PC-9 (cell line): ENCODE results near the gene ACSS2. TPM values are rescaled to one million over a fixed set of nuclear protein-coding genes. Genes with fewer than 3 reads are reported as not detected.

Source experiments
- BruUV-seq: library from RNA; stranded (reverse); fragments of 400-500 nt; replicated peaks from 2 replicates; lab custom pipeline; 2021; lab: Mats Ljungman, UMichigan
- CTCF ChIA-PET: fragments of 300-600 bp; sonication (Branson Sonifier 250); formaldehyde crosslinking; loops from one replicate; lab custom pipeline; 2022; ENCODE audit warnings: antibody characterized with exemption; lab: Charles Lee
- POLR2A ChIA-PET: fragments of 300-600 bp; sonication (Branson Sonifier 250); formaldehyde crosslinking; loops from one replicate; lab custom pipeline; 2022; ENCODE audit warnings: antibody characterized with exemption; ENCODE audit not compliant: unreplicated experiment; lab: Charles Lee
- DNase-seq, 2 experiments: peaks; one replicate each; pipeline versions ENCODE4 v3.0.0 to v3.0.0-alpha.2; 2015 to 2022; ENCODE audit warnings: mixed read lengths in 1 of 2
- H2AFZ ChIP-seq: fragments of 200-600 bp; sonication (generic); 2 replicates; pipeline ENCODE4 v1.8.1; 2017; ENCODE audit warnings: antibody characterized with exemption
- H3F3A ChIP-seq: fragments of 200-600 bp; sonication (generic); 2 replicates; pipeline ENCODE4 v1.8.1; 2017; ENCODE audit warnings: antibody characterized with exemption, mild to moderate bottlenecking, low read depth; ENCODE audit not compliant: insufficient read depth
- H3K27ac ChIP-seq: fragments of 200-600 bp; sonication (generic); 2 replicates; pipeline ENCODE4 v1.6.1; 2016; ENCODE audit warnings: mixed run types
- H3K27me3 ChIP-seq: fragments of 200-600 bp; sonication (generic); 2 replicates; pipeline ENCODE4 v1.6.1; 2016; ENCODE audit warnings: low read depth, mixed run types; ENCODE audit not compliant: insufficient read depth
- H3K36me3 ChIP-seq: fragments of 200-600 bp; sonication (generic); 2 replicates; pipeline ENCODE4 v1.6.1; 2016; ENCODE audit warnings: low read depth, mixed run types
- H3K4me1 ChIP-seq: fragments of 200-600 bp; sonication (generic); replicated peaks from 2 replicates; pipeline ENCODE4 v1.6.1; 2016; ENCODE audit warnings: mixed run types; ENCODE audit not compliant: insufficient read depth
- H3K4me2 ChIP-seq: fragments of 200-600 bp; sonication (generic); 2 replicates; pipeline ENCODE4 v1.6.1; 2017; ENCODE audit warnings: mixed run types
- H3K4me3 ChIP-seq: fragments of 200-600 bp; sonication (generic); 2 replicates; pipeline ENCODE4 v1.6.1; 2016; ENCODE audit warnings: mixed run types
- H3K79me2 ChIP-seq: fragments of 200-600 bp; sonication (generic); 2 replicates; pipeline ENCODE4 v1.6.1; 2017; ENCODE audit warnings: low read depth, mixed run types
- H3K9me2 ChIP-seq: fragments of 200-600 bp; sonication (generic); 2 replicates; pipeline ENCODE4 v1.8.1; 2017; ENCODE audit warnings: mild to moderate bottlenecking; ENCODE audit not compliant: insufficient read depth
- H3K9me3 ChIP-seq: fragments of 200-600 bp; sonication (generic); 2 replicates; pipeline ENCODE4 v1.8.1; 2016; ENCODE audit warnings: low read depth; ENCODE audit not compliant: insufficient read depth
- H4K20me1 ChIP-seq: fragments of 200-600 bp; sonication (generic); 2 replicates; pipeline ENCODE4 v1.8.1; 2017; ENCODE audit not compliant: insufficient read depth
- CTCF ChIP-seq: fragments of 200-600 bp; sonication (generic); conservative IDR thresholded peaks from 2 replicates; pipeline ENCODE4 v1.6.1; 2017; ENCODE audit warnings: mixed run types, antibody characterized with exemption, mild to moderate bottlenecking, moderate library complexity
- EZH2 ChIP-seq: fragments of 200-600 bp; sonication (generic); IDR thresholded peaks from 2 replicates; pipeline ENCODE4 v1.8.0; 2017; ENCODE audit warnings: antibody characterized with exemption, low read depth
- intact Hi-C: fragments of 100-400 bp; cut with micrococcal nuclease; formaldehyde crosslinking; loops from one replicate; pipeline ENCODE4 v1.10.0; 2022; ENCODE audit not compliant: unreplicated experiment
- total RNA-seq: library from RNA; stranded (reverse); gene quantifications from 2 replicates; pipeline ENCODE4 v1.2.3, GENCODE V29; 2021

Gene ACSS2
- total RNA-seq, 1 experiment from 2014 or later, result 108 TPM

- Histone ChIP-seq H3K4me1 (peaks cover 59% of the 10 kb centered on the region), H3K79me2 (peaks cover 34% of the 10 kb centered on the region), H4K20me1 (no peaks in the 10 kb centered on the region), H3K4me3 (no peak overlapping the region), H3F3A (peaks cover 19% of the 10 kb centered on the region), H3K9me2 (no peaks in the 10 kb centered on the region), H3K4me2 (no peak overlapping the region), H3K27ac (no peak overlapping the region), H3K27me3 (no peaks in the 10 kb centered on the region), H3K9me3 (no peaks in the 10 kb centered on the region), H2AFZ (no peak overlapping the region), H3K36me3 (peaks cover 17% of the 10 kb centered on the region)
- no peak for DNase-seq
- POLR2A ChIA-PET, result no interaction called here
- CTCF ChIA-PET, result interaction anchor here (0.6 kb wide), 1 partner anchor 65 kb away, joined by 3 read pairs; no protein-coding TSS in a partner anchor
- TF ChIP-seq CTCF, result no peak
- no peak for TF ChIP-seq EZH2
- no TSS peak for BruUV-seq
- intact Hi-C loops, result no loop called here
Observed at GRCh38 chr20:34952671-34953070, 76.3 kb downstream of the ACSS2 start.

GRCh38 chr20:34953960-34954359, 77.5 kb downstream of the ACSS2 start:
- peaks cover 17% of the 10 kb centered on the region for H3K36me3 ChIP-seq
- no TSS peak for BruUV-seq
- CTCF ChIA-PET, result interaction anchor here (0.7 kb wide), 1 partner anchor 16 kb away, joined by 3 read pairs; no protein-coding TSS in a partner anchor

GRCh38 chr20:34954904-34955230, 78.5 kb downstream of the ACSS2 start:
- Histone ChIP-seq H3K79me2 (peaks cover 25% of the 10 kb centered on the region), H2AFZ (peak overlapping the region; percentile 80), H3K4me2 (peak overlapping the region; percentile 100), H3K4me3 (peak overlapping the region; percentile 69), H3K9me3 (no peaks in the 10 kb centered on the region), H4K20me1 (no peaks in the 10 kb centered on the region), H3K27me3 (no peaks in the 10 kb centered on the region), H3K4me1 (peaks cover 44% of the 10 kb centered on the region), H3K27ac (peak overlapping the region; percentile 87), H3K36me3 (peaks cover 7% of the 10 kb centered on the region), H3K9me2 (no peaks in the 10 kb centered on the region), H3F3A (peaks cover 19% of the 10 kb centered on the region)
- ChIA-PET POLR2A (interaction anchor here (0.5 to 0.7 kb wide), 3 partner anchors 28 to 131 kb away, joined by 3 to 4 read pairs (median 4); no protein-coding TSS in a partner anchor), CTCF (interaction anchor here (1.4 kb wide), 1 partner anchor 78 kb away, joined by 3 read pairs; no protein-coding TSS in a partner anchor)
- no TSS peak for BruUV-seq
- TF ChIP-seq EZH2 (no peak), CTCF (no peak)
- DNase-seq, result no peak
- intact Hi-C loops, result loop anchor here (1.0 to 5.0 kb wide), 3 partner anchors 48 to 123 kb away; partner anchors contain the start of gene ACSS2

More at GRCh38 chr20:34953960-34954359, 77.5 kb downstream of the ACSS2 start:
- H3K4me1 ChIP-seq, result peaks cover 48% of the 10 kb centered on the region
- H3K9me2 ChIP-seq, result no peaks in the 10 kb centered on the region
- H4K20me1 ChIP-seq, result no peaks in the 10 kb centered on the region
- H3K79me2 ChIP-seq, result peaks cover 32% of the 10 kb centered on the region
- H2AFZ ChIP-seq, result no peak overlapping the region
- intact Hi-C loops, result no loop called here
- H3F3A ChIP-seq, result peaks cover 19% of the 10 kb centered on the region
- H3K4me2 ChIP-seq, result peak overlapping the region; percentile 100
- H3K27ac ChIP-seq, result no peak overlapping the region
- DNase-seq, result no peak
- no peaks in the 10 kb centered on the region for H3K9me3 ChIP-seq
- H3K4me3 ChIP-seq, result peak overlapping the region; percentile 69; the same call in 1 of the 2 replicates
- H3K27me3 ChIP-seq, result no peaks in the 10 kb centered on the region
- TF ChIP-seq EZH2 (no peak), CTCF (no peak)
- POLR2A ChIA-PET, result no interaction called here
